GM12878 (cell line): ENCODE measurements around the gene ATP6V0C. TPM values are rescaled to one million over a fixed set of nuclear protein-coding genes. Genes with fewer than 3 reads are reported as not detected.

Experiments used
- ATAC-seq: fragments of 200-7000 bp; cut with Tn5 transposase; 3 replicates; pipeline ENCODE4 v1.9.1; 2020; ENCODE audit warnings: mild to moderate bottlenecking, moderate library complexity
- BruUV-seq: library from RNA; stranded (reverse); fragments of 400-500 nt; replicated peaks from 2 replicates; lab custom pipeline; 2021; lab: Mats Ljungman, UMichigan
- CTCF ChIA-PET: fragments of 300-600 bp; sonication (Branson Sonifier 250); formaldehyde crosslinking; extraction: SDS; loops from one replicate; lab custom pipeline; 2021; ENCODE audit warnings: inconsistent platforms; lab: Yijun Ruan, JAX
- POLR2A ChIA-PET: fragments of 350-600 bp; formaldehyde crosslinking; extraction: SDS; loops from one replicate; lab custom pipeline; 2021; ENCODE audit warnings: inconsistent platforms; lab: Charles Lee
- RAD21 ChIA-PET: fragments of 300-600 bp; sonication (Branson Sonifier 250); formaldehyde crosslinking; loops from one replicate; lab custom pipeline; 2023; ENCODE audit warnings: antibody characterized with exemption; ENCODE audit not compliant: unreplicated experiment; lab: Charles Lee
- SMC1A ChIA-PET: fragments of 300-600 bp; sonication (Branson Sonifier 250); formaldehyde crosslinking; loops from one replicate; lab custom pipeline; 2023; ENCODE audit not compliant: unreplicated experiment, uncharacterized antibody; lab: Charles Lee
- DNase-seq: peaks from one replicate; pipeline ENCODE4 v3.0.0-alpha.2; 2011; ENCODE audit warnings: low read depth, low spot score
- FAIRE-seq: peaks from 3 replicates; lab custom pipeline; 2011; peaks lifted over from hg19 to GRCh38; lab: Jason Lieb, UNC
- H2AFZ ChIP-seq: 2 replicates; pipeline ENCODE4 v1.6.0; 2011; ENCODE audit warnings: low read depth, low read length, control low read depth; ENCODE audit not compliant: control insufficient read depth
- H3K27ac ChIP-seq: 2 replicates; pipeline ENCODE4 v1.5.1; 2011; ENCODE audit warnings: control low read depth; ENCODE audit not compliant: control insufficient read depth, insufficient read depth
- H3K27me3 ChIP-seq, 2 experiments: replicated peaks in 1 of 2; 2 replicates each; pipeline versions ENCODE4 v1.6.0 to v1.6.1; 2011; ENCODE audit warnings: low read length in 1 of 2; ENCODE audit not compliant: control insufficient read depth in 2 of 2, insufficient read depth in 2 of 2
- H3K36me3 ChIP-seq, 2 experiments: 2 replicates each; pipeline ENCODE4 v1.5.1; 2011; ENCODE audit warnings: low read length in 1 of 2; ENCODE audit not compliant: control insufficient read depth in 2 of 2, insufficient read depth in 2 of 2
- H3K4me1 ChIP-seq: 2 replicates; pipeline ENCODE4 v1.6.1; 2011; ENCODE audit warnings: mild to moderate bottlenecking, low read length, moderate library complexity, mixed read lengths; ENCODE audit not compliant: control insufficient read depth, insufficient read depth
- H3K4me2 ChIP-seq: 2 replicates; pipeline ENCODE4 v1.6.0; 2011; ENCODE audit warnings: control low read depth; ENCODE audit not compliant: control insufficient read depth, insufficient read depth
- H3K4me3 ChIP-seq: fragments of 200-600 bp; sonication (generic); 2 replicates; pipeline ENCODE4 v1.5.1; 2016
- H3K79me2 ChIP-seq: 2 replicates; pipeline ENCODE4 v1.6.0; 2011; ENCODE audit warnings: low read length; ENCODE audit not compliant: control insufficient read depth, insufficient read depth
- H3K9ac ChIP-seq: 2 replicates; pipeline ENCODE4 v1.8.0; 2011; ENCODE audit warnings: low read length, control low read depth, mixed read lengths; ENCODE audit not compliant: control insufficient read depth, insufficient read depth
- H3K9me3 ChIP-seq: replicated peaks from 3 replicates; pipeline ENCODE4 v1.5.1; 2011; ENCODE audit warnings: mild to moderate bottlenecking, low read length; ENCODE audit not compliant: control insufficient read depth, insufficient read depth
- H4K20me1 ChIP-seq: 2 replicates; pipeline ENCODE4 v1.6.0; 2011; ENCODE audit not compliant: control insufficient read depth, insufficient read depth
- CHD1 ChIP-seq: IDR thresholded peaks from 2 replicates; pipeline ENCODE4 v1.6.1; 2012; ENCODE audit warnings: low read depth, low read length, improper control_type of control experiment
- CUX1 ChIP-seq: IDR thresholded peaks from 2 replicates; pipeline ENCODE4 v1.6.1; 2012; ENCODE audit warnings: improper control_type of control experiment, low read depth, low read length; ENCODE audit not compliant: insufficient replicate concordance
- EED ChIP-seq: sonication (generic); IDR thresholded peaks from 2 replicates; pipeline ENCODE4 v1.6.1; 2016; ENCODE audit warnings: antibody characterized with exemption, low read depth
- HDGF ChIP-seq: fragments of 450-650 bp; IDR thresholded peaks from 2 replicates; pipeline ENCODE4 v1.6.1; 2016; ENCODE audit warnings: antibody characterized with exemption
- PBX3 ChIP-seq: IDR thresholded peaks from 2 replicates; pipeline ENCODE4 v1.6.1; 2011; ENCODE audit warnings: mild to moderate bottlenecking, low read depth, low read length, moderate library complexity; ENCODE audit not compliant: insufficient replicate concordance
- RELB ChIP-seq: fragments of 450-650 bp; IDR thresholded peaks from 2 replicates; pipeline ENCODE4 v1.6.1; 2017; ENCODE audit warnings: low read depth, mild to moderate bottlenecking, moderate library complexity
- TCF12 ChIP-seq: IDR thresholded peaks from 2 replicates; pipeline ENCODE4 v1.6.1; 2011; ENCODE audit warnings: low read depth, mild to moderate bottlenecking, low read length
- YY1 ChIP-seq: IDR thresholded peaks from 2 replicates; pipeline ENCODE4 v1.6.1; 2011; ENCODE audit warnings: low read depth, mild to moderate bottlenecking, low read length
- WGBS: methylation state at CpG from one replicate; pipeline ENCODE4 v1.1.6; 2016; ENCODE audit warnings: low lambda C conversion rate; ENCODE audit not compliant: insufficient replicate concordance, insufficient coverage; ENCODE audit errors: missing lambda C conversion rate; 5-methylcytosine and 5-hydroxymethylcytosine counted together
- in situ Hi-C: fragments of 300-500 bp; cut with MboI; formaldehyde crosslinking; loops from 9 replicates; pipeline ENCODE4 v1.14.3; 2018; ENCODE audit warnings: mixed read lengths
- intact Hi-C: fragments of 100-400 bp; cut with micrococcal nuclease; formaldehyde crosslinking; loops from one replicate; pipeline ENCODE4 v1.14.2; 2022; ENCODE audit not compliant: unreplicated experiment
- polyA plus RNA-seq, 11 experiments: library from polyadenylated mRNA; depleted of rRNA in 4 of 11; unstranded in 6 of 11; stranded (reverse) in 5 of 11; fragments of >200 nt; fragmentation: Nextera tagmentation in 4 of 11; fragmentation: Illumina TruSeq in 1 of 11; extraction: Ambion mirVana in 4 of 11; extraction: Trizol in 1 of 11; gene quantifications; 1 replicate in 1 of 11; 2 replicates in 10 of 11; pipeline versions ENCODE4 v1.2.1 to v1.2.3, GENCODE V29; 2011 to 2016; ENCODE audit warnings: inconsistent platforms in 2 of 11, missing spikeins in 2 of 11, low read depth in 1 of 11
- total RNA-seq, 4 experiments: library from RNA; depleted of rRNA in 3 of 4; stranded (reverse); fragments of >200 nt in 3 of 4; fragmentation: Illumina TruSeq in 1 of 4; extraction: Trizol in 1 of 4; gene quantifications; 2 replicates each; pipeline versions ENCODE4 v1.2.1 to v1.2.3, GENCODE V29; 2013 to 2021

Gene ATP6V0C
- total and polyA plus RNA-seq, 10 of the 15 experiments (the other 5 are each of a cell fraction or from before 2014, with no cell fraction given): 2.4 to 135 (median 18.4) TPM

- no peak for FAIRE-seq
- no peak for TF ChIP-seq YY1
- TF ChIP-seq TCF12: no peak
- no peak for TF ChIP-seq CUX1
- TF ChIP-seq EED: no peak
- no peak for TF ChIP-seq RELB
- no peak for TF ChIP-seq CHD1
- no peak for TF ChIP-seq PBX3
- no peak for TF ChIP-seq HDGF
- Histone ChIP-seq H3K36me3 (no peaks in the 10 kb centered on the region), H3K27me3 (no peaks in the 10 kb centered on the region), H2AFZ (no peak overlapping the region), H3K79me2 (no peaks in the 10 kb centered on the region), H3K4me3 (no peak overlapping the region), H3K9me3 (no peaks in the 10 kb centered on the region), H3K4me2 (no peak overlapping the region), H4K20me1 (no peaks in the 10 kb centered on the region), H3K27ac (no peak overlapping the region), H3K4me1 (peaks cover 3% of the 10 kb centered on the region), H3K9ac (no peak overlapping the region)
- ChIA-PET POLR2A (no interaction called here), RAD21 (no interaction called here), CTCF (no interaction called here), SMC1A (no interaction called here)
- in situ Hi-C loops: no loop called here
- no TSS peak for BruUV-seq
- no peak for ATAC-seq
- DNase-seq: no peak
- intact Hi-C loops: no loop called here
- WGBS: 88% methylated on average over 7 of the region's 7 CpGs
Observed at GRCh38 chr16:2481676-2482075, 32.1 kb upstream of the ATP6V0C start.
